ENCODE data around the gene CLDN7. TPM values are rescaled to one million over a fixed set of nuclear protein-coding genes. Genes with fewer than 3 reads are reported as not detected.
A peak's percentile ranks its signal among the peaks of the same experiment; 100 is the strongest.

The CLDN7 gene
- total and polyA plus RNA-seq, 2 experiments from 2014 or later = 197 to 341 TPM

DNA sequence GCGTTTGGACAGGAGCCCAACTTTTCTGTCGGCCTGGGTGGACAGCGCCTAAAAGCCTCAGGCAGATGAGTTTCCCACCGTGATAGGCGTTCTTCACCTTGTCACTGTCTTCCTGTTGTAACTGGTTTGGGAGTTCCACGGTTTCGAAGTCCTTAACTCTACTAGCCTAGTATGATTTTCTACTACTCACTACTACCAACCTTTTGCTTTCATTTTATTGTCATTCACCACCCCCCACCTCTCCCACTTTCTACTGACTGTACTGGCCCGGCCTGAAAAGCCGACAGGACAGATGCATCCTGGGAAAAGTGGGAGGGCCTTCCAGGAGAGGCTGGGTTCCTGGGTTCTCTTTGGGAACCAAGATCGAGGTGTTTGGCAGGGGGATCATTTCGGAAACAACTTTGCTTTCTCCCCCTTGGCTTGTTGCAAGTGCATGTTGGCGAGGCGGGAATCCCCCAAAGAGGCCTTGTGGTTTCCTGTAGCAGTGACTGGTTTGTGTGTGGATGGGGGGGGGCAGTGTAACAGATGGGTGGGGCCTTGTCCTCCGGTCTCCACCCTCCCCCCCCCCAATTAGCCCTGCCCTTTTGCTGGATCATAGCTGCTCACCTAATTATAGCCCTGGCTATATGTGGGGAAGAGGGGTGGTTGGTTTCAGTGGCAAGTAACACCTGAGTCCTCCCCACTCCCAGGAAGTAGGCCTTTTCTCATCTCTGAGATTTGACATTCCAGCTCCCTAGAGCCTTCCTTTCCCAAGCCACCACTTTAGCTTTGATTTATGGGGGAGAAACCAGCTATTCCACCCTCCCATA, 46.6 kb upstream of the CLDN7 start:
- peaks cover 8% of the 10 kb centered on the region for H3K36me3 ChIP-seq (replicated peaks; ENCODE audit: insufficient read depth, low read depth)
- H4K20me1 ChIP-seq (ENCODE audit: insufficient read depth, poor library complexity, severe bottlenecking) = peaks cover 43% of the 10 kb centered on the region
- 4% methylated on average over 13 of the region's 14 CpGs for WGBS (ENCODE audit: low lambda C conversion rate, missing lambda C conversion rate)
- DNase-seq (ENCODE audit: low spot score) = peak; percentile 91
- TF ChIP-seq EZH2 (IDR thresholded peaks at IDR 0.05; ENCODE audit: borderline replicate concordance) (no peak), EZH2phosphoT487 (IDR thresholded peaks at IDR 0.05; ENCODE audit: low read depth, severe bottlenecking, unreplicated experiment) (no peak)
- TF ChIP-seq, protein P1, sequence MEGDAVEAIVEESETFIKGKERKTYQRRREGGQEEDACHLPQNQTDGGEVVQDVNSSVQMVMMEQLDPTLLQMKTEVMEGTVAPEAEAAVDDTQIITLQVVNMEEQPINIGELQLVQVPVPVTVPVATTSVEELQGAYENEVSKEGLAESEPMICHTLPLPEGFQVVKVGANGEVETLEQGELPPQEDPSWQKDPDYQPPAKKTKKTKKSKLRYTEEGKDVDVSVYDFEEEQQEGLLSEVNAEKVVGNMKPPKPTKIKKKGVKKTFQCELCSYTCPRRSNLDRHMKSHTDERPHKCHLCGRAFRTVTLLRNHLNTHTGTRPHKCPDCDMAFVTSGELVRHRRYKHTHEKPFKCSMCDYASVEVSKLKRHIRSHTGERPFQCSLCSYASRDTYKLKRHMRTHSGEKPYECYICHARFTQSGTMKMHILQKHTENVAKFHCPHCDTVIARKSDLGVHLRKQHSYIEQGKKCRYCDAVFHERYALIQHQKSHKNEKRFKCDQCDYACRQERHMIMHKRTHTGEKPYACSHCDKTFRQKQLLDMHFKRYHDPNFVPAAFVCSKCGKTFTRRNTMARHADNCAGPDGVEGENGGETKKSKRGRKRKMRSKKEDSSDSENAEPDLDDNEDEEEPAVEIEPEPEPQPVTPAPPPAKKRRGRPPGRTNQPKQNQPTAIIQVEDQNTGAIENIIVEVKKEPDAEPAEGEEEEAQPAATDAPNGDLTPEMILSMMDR (IDR thresholded peaks at IDR 0.05; ENCODE audit: poor library complexity) = no peak
- peak overlapping the region; percentile 24 for H3K4me3 ChIP-seq
- peaks cover 57% of the 10 kb centered on the region for H3K79me2 ChIP-seq
- no peaks in the 10 kb centered on the region for H3K9me3 ChIP-seq (ENCODE audit: low read depth)
- H3K27me3 ChIP-seq = no peaks in the 10 kb centered on the region
- peak overlapping the region; percentile 98 for H3K4me2 ChIP-seq
- H3K27ac ChIP-seq = peak overlapping the region; percentile 93
- H3K9me2 ChIP-seq (replicated peaks; ENCODE audit: insufficient read depth) = no peaks in the 10 kb centered on the region
- peaks cover 18% of the 10 kb centered on the region for H3K4me1 ChIP-seq (ENCODE audit: insufficient read depth)
- no peak overlapping the region for H2AFZ ChIP-seq

DNA sequence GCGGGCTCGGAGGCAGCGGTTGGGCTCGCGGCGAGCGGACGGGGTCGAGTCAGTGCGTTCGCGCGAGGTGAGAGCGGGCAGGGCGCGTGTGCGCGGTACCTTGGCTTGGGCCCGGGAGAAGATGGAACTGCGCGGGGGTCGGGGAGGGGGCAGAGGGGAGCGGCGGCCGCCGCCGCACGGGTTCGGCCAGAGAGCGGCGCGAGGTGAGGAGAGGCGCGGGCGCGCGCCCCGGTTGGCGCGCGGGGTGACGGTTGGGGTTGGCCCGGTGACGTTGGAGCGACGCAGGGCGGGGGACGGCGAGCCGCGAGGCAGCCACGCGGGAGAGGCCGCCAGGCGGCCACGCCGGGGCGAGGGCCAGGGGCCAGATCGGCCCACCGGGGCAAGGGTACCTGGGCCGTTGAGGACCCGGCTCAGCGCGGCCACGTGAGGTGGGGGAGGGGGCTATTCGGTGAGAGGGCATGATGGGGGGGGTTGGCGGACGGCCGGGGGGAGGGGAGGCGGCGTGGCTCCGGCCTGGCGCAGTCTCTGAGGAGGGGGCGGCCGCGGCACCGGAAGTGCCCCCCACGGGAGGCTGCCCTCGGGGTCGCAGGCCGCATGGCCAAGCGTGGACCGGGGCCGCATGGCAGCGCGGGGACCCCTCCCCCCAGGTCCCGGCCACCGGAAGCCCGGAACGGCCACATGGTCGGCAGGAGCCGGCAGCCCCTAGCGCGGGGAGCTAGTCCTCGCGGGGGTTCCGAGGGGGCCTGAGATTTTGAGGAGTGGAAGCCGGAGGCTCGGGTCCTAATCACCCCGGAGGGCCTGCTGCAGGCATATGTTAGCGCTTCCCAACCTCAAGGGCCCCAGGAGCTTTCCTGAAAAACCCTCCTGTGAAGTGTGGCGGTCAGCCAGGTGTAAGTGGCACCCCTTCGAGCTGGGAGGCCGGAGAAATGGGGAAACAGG, 45.7 kb upstream of the CLDN7 start:
- no peak overlapping the region for H2AFZ ChIP-seq
- H3K4me3 ChIP-seq = peak overlapping the region; percentile 24
- peaks cover 8% of the 10 kb centered on the region for H3K36me3 ChIP-seq (replicated peaks; ENCODE audit: insufficient read depth, low read depth)
- H3K27me3 ChIP-seq = no peaks in the 10 kb centered on the region
- 2% methylated on average over 23 of the region's 104 CpGs for WGBS (ENCODE audit: low lambda C conversion rate, missing lambda C conversion rate)
- no peaks in the 10 kb centered on the region for H3K9me3 ChIP-seq (ENCODE audit: low read depth)
- peaks cover 41% of the 10 kb centered on the region for H4K20me1 ChIP-seq (ENCODE audit: insufficient read depth, poor library complexity, severe bottlenecking)
- peaks cover 48% of the 10 kb centered on the region for H3K79me2 ChIP-seq
- H3K9me2 ChIP-seq (replicated peaks; ENCODE audit: insufficient read depth) = no peaks in the 10 kb centered on the region
- peak; percentile 82 for DNase-seq (ENCODE audit: low spot score)
- peak overlapping the region; percentile 98 for H3K4me2 ChIP-seq
- peak overlapping the region; percentile 93 for H3K27ac ChIP-seq
- TF ChIP-seq, protein P1 (IDR thresholded peaks at IDR 0.05; ENCODE audit: poor library complexity) = no peak
- TF ChIP-seq EZH2phosphoT487 (IDR thresholded peaks at IDR 0.05; ENCODE audit: low read depth, severe bottlenecking, unreplicated experiment) = no peak
- no peak for TF ChIP-seq EZH2 (IDR thresholded peaks at IDR 0.05; ENCODE audit: borderline replicate concordance)
- H3K4me1 ChIP-seq (ENCODE audit: insufficient read depth) = peaks cover 13% of the 10 kb centered on the region

DNA sequence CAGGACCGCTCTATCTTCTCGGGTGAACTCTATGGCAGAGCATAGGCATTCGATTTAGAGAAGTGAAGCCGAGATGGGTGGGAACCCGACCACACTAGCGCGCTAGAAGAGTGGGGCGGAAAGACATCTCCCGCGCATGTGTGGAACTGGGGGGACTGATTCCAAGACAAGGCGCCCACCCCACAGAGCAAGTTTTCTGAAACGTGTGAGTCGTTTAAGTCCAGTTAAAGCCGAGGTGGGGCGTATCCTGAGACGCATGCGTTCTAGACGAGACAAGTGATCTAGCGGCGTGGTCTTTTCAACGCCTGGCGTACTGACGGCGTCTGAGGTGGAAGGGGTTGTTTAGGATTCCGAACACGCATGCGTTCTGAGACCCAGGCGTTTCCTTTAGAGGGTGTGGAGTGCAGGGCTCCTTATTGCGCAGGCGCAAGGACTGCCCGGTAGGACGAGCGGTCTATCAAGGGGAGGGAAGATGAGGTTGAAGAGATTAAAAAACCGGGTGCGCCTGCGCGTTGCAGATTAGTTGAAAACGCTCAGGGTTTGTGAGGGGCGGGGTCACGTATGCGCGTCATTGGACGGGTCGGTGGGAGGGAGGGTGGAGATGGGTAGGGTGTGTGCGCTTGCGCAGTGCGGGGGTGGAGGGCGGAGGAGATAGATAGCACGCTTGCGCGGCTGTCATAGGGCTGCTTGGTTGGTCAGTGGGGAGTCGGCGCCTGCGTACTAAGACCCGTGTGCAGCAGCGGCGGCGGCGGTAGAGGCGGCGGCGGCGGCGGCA, 44.8 kb upstream of the CLDN7 start, which contains the start of gene EIF5A:
TSS of gene EIF5A (plus strand) at position 718 of the 775 bp plus-strand sequence. CDS start 2,008 bp downstream, outside the sequence.
- H2AFZ ChIP-seq = peak within 1 kb of the TSS; percentile 45
- TF ChIP-seq EZH2 (IDR thresholded peaks at IDR 0.05; ENCODE audit: borderline replicate concordance) = no peak
- TF ChIP-seq, protein P1 (IDR thresholded peaks at IDR 0.05; ENCODE audit: poor library complexity) = no peak
- no peak for TF ChIP-seq EZH2phosphoT487 (IDR thresholded peaks at IDR 0.05; ENCODE audit: low read depth, severe bottlenecking, unreplicated experiment)
- under 1% methylated on average over 42 of the region's 64 CpGs for WGBS (ENCODE audit: low lambda C conversion rate, missing lambda C conversion rate)

More for the DNA sequence above, 44.8 kb upstream of the CLDN7 start, which contains the start of gene EIF5A:
- peak; percentile 100 for DNase-seq (ENCODE audit: low spot score)
- peaks cover 8% of the 10 kb centered on the region for H3K36me3 ChIP-seq (replicated peaks; ENCODE audit: insufficient read depth, low read depth)
- peaks cover 13% of the 10 kb centered on the region for H3K4me1 ChIP-seq (ENCODE audit: insufficient read depth)
- H3K27ac ChIP-seq = peak within 1 kb of the TSS; percentile 93
- peak within 1 kb of the TSS; percentile 24 for H3K4me3 ChIP-seq
- H3K9me2 ChIP-seq (replicated peaks; ENCODE audit: insufficient read depth) = no peaks in the 10 kb centered on the region
- H3K9me3 ChIP-seq (ENCODE audit: low read depth) = no peaks in the 10 kb centered on the region
- H3K4me2 ChIP-seq = peak within 1 kb of the TSS; percentile 98
- H3K27me3 ChIP-seq = no peaks in the 10 kb centered on the region
- peaks cover 40% of the 10 kb centered on the region for H3K79me2 ChIP-seq
- peaks cover 33% of the 10 kb centered on the region for H4K20me1 ChIP-seq (ENCODE audit: insufficient read depth, poor library complexity, severe bottlenecking)
